ENCODE measurements around the gene CYP26B1. TPM values are rescaled to one million over a fixed set of nuclear protein-coding genes. Genes with fewer than 3 reads are reported as not detected.

CYP26B1 gene
- total and polyA plus RNA-seq, 4 donors = 0.47 to 1.8 (median 0.65) TPM

GRCh38 chr2:72109291-72109690 is 38.4 kb downstream of the CYP26B1 start:
- peak; percentile 4 for DNase-seq (ENCODE audit: low spot score)
- 81% methylated on average over 3 of the region's 3 CpGs for WGBS
- no peak overlapping the region for H3K27ac ChIP-seq (ENCODE audit: low read depth in 1 of 2, low read length in 2 of 2)
- no peaks in the 10 kb centered on the region for H3K4me1 ChIP-seq (ENCODE audit: control insufficient read depth in 4 of 4, insufficient read depth in 4 of 4, low read length in 3 of 4)
- H3K9me3 ChIP-seq (ENCODE audit: control insufficient read depth in 4 of 4, low read length in 3 of 4) = no peaks in the 10 kb centered on the region
- no peak overlapping the region for H3K4me3 ChIP-seq (ENCODE audit: low read depth in 1 of 3, low read length in 3 of 3)
- no peak for TF ChIP-seq TAF1 (conservative IDR thresholded peaks at IDR 0.05)
- no peak for TF ChIP-seq SP1 (IDR thresholded peaks at IDR 0.05)
- TF ChIP-seq YY1 (IDR thresholded peaks at IDR 0.05) = no peak
- no peak for TF ChIP-seq RXRA (IDR thresholded peaks at IDR 0.05)
- TF ChIP-seq FOXA1 (IDR thresholded peaks at IDR 0.05) = no peak
- no peak for TF ChIP-seq ATF3 (IDR thresholded peaks at IDR 0.05)
- no peak for TF ChIP-seq JUND (IDR thresholded peaks at IDR 0.05)
- TF ChIP-seq HNF4G (IDR thresholded peaks at IDR 0.05) = no peak
- TF ChIP-seq REST (IDR thresholded peaks at IDR 0.05) = no peak
- no peak for TF ChIP-seq FOXA2 (IDR thresholded peaks at IDR 0.05)
- TF ChIP-seq CTCF (IDR thresholded peaks at IDR 0.05; ENCODE audit: low read depth, low read length, missing input control) = no peak
- TF ChIP-seq HNF4A (conservative IDR thresholded peaks at IDR 0.05) = no peak
- TF ChIP-seq MAX (IDR thresholded peaks at IDR 0.05) = no peak
- TF ChIP-seq ZBTB33 (IDR thresholded peaks at IDR 0.05) = no peak
- TF ChIP-seq RAD21 (IDR thresholded peaks at IDR 0.05) = no peak
- TF ChIP-seq GABPA (IDR thresholded peaks at IDR 0.05 in 1 of 2, conservative IDR thresholded peaks at IDR 0.05 in 1 of 2) = no peak
- TF ChIP-seq NR2F2 (IDR thresholded peaks at IDR 0.05) = no peak
- TF ChIP-seq EGR1 (IDR thresholded peaks at IDR 0.05; ENCODE audit: low read depth in 2 of 2) = no peak
- H3K27me3 ChIP-seq (ENCODE audit: control insufficient read depth in 4 of 4, insufficient read depth in 4 of 4, low read length in 3 of 4) = no peaks in the 10 kb centered on the region
- H3K9ac ChIP-seq (ENCODE audit: low read depth in 1 of 2, low read length in 2 of 2) = no peak overlapping the region
- H3K36me3 ChIP-seq (ENCODE audit: control insufficient read depth in 4 of 4, insufficient read depth in 3 of 4, low read depth in 1 of 4, low read length in 3 of 4) = no peaks in the 10 kb centered on the region

Measured in liver (tissue), 9 donors.